ENCODE results near the gene TMEM225B. TPM values are rescaled to one million over a fixed set of nuclear protein-coding genes. Genes with fewer than 3 reads are reported as not detected.
"Not testable (repeated sequence)": the region's sequence is repeated elsewhere in the genome, so short reads cannot be mapped to it uniquely, and the experiment has no call there.

The TMEM225B gene
- total and polyA plus RNA-seq, 5 donors from 2014 or later, result 0.67 to 2.3 (median 1.1) TPM

DNA sequence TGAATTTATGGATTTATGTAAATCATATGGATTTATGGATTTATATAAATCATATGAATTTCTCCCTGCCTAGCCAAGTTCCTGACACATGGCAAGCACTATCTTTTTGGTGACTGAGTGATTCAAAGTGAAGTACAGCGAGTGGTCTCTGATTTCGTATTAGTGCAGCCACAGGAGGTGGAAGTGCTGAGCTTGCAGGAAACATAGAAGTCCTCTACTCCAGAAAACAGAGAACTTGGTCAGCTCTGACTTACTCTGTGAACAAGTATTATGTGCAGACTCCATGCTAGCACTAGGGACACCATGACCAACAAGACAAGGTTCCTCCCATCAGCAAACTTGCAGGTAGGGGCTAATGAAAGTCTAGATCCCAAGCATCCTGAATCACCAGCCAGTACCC, 53.2 kb downstream of the TMEM225B start:
- Mint-ChIP-seq H3K9me3 (peaks cover 0 to 4% (median 0%) of the 10 kb centered on the region in 7 donors), H3K27ac (no peak overlapping the region), H3K27me3 (no peaks in the 10 kb centered on the region), H3K4me1 (peaks cover 8 to 21% (median 15%) of the 10 kb centered on the region in 4 donors), H3K36me3 (peaks cover 34% of the 10 kb centered on the region), H3K4me3 (no peak overlapping the region)
- no peaks in the 10 kb centered on the region for H3K4me1 ChIP-seq (ENCODE audit: control insufficient read depth, insufficient read depth, low read length, poor library complexity, severe bottlenecking)
- ATAC-seq (ENCODE audit: low read depth in 2 of 2) (no peak), DNase-seq (no peak)
- no peak overlapping the region for H3K4me3 ChIP-seq (ENCODE audit: low read depth, low read length)
- H3K36me3 ChIP-seq (ENCODE audit: control insufficient read depth, insufficient read depth, low read length), result peaks cover 4% of the 10 kb centered on the region
- no peaks in the 10 kb centered on the region for H3K9me3 ChIP-seq (ENCODE audit: control insufficient read depth in 2 of 2, low read length in 2 of 2)
- no peaks in the 10 kb centered on the region for H3K27me3 ChIP-seq (ENCODE audit: control insufficient read depth, insufficient read depth, low read length)
- H3K27ac ChIP-seq (ENCODE audit: insufficient read depth, low read length, poor library complexity, severe bottlenecking), result no peak overlapping the region

DNA sequence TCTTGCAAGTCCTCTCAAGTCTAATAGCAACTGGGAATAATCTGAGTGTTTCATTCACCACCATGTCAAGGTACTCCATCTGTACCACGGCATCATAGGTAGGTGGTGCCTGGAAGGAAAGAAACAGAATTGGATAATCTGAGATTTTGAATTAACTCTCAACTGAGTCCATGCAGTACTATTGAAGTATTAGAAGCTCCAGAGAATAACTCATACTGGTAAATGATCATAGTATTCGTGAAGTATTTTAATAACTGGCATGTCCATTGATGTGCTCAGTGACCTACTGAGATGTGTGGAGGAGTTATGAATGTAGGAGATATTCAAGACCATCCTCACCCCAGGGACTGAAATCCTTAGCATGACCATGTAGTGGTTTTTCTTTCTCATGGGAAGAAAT, 54.6 kb downstream of the TMEM225B start:
- no peaks in the 10 kb centered on the region for H3K9me3 ChIP-seq (ENCODE audit: control insufficient read depth in 2 of 2, low read length in 2 of 2)
- Mint-ChIP-seq H3K36me3 (peaks cover 32% of the 10 kb centered on the region), H3K9me3 (peaks cover 0 to 4% (median 0%) of the 10 kb centered on the region in 7 donors), H3K27me3 (no peaks in the 10 kb centered on the region), H3K27ac (peak overlapping the region in 1 of 3 donors; percentile 60), H3K4me3 (no peak overlapping the region), H3K4me1 (peaks cover 8 to 21% (median 16%) of the 10 kb centered on the region in 4 donors)
- H3K27ac ChIP-seq (ENCODE audit: insufficient read depth, low read length, poor library complexity, severe bottlenecking), result no peak overlapping the region
- H3K4me1 ChIP-seq (ENCODE audit: control insufficient read depth, insufficient read depth, low read length, poor library complexity, severe bottlenecking), result no peaks in the 10 kb centered on the region
- DNase-seq, result no peak
- H3K36me3 ChIP-seq (ENCODE audit: control insufficient read depth, insufficient read depth, low read length), result no peaks in the 10 kb centered on the region
- no peak for ATAC-seq (ENCODE audit: low read depth in 2 of 2)
- no peaks in the 10 kb centered on the region for H3K27me3 ChIP-seq (ENCODE audit: control insufficient read depth, insufficient read depth, low read length)
- H3K4me3 ChIP-seq (ENCODE audit: low read depth, low read length), result no peak overlapping the region

DNA sequence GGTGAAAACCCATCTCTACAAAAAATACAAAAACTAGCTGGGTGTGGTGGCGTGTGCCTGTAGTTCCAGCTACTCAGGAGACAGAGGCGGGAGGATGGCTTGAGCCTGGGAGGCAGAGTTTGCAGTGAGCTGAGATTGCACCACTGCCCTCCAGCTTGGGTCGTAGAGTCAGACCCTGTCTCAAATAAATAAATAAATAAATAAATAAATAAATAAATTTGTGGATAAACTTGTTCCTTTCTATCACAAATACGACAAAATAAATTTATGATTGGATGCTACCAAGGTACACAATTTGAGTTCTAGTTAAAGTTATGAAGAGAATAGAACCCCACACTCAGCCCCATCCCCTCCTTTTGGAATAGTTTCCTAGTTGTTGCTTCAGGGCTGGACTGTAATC, 55.2 kb downstream of the TMEM225B start:
- H3K4me3 ChIP-seq (ENCODE audit: low read depth, low read length); ATAC-seq (ENCODE audit: low read depth in 2 of 2); H3K9me3 ChIP-seq (ENCODE audit: control insufficient read depth in 2 of 2, low read length in 2 of 2); DNase-seq; H3K27ac ChIP-seq (ENCODE audit: insufficient read depth, low read length, poor library complexity, severe bottlenecking); H3K27me3 Mint-ChIP-seq; H3K27me3 ChIP-seq (ENCODE audit: control insufficient read depth, insufficient read depth, low read length); H3K36me3 ChIP-seq (ENCODE audit: control insufficient read depth, insufficient read depth, low read length); H3K4me3 Mint-ChIP-seq; H3K4me1 ChIP-seq (ENCODE audit: control insufficient read depth, insufficient read depth, low read length, poor library complexity, severe bottlenecking); H3K27ac Mint-ChIP-seq; H3K9me3 Mint-ChIP-seq: not testable (repeated sequence)
- H3K36me3 Mint-ChIP-seq, result peaks cover 31% of the 10 kb centered on the region
- peaks cover 8 to 21% (median 18%) of the 10 kb centered on the region in 4 donors for H3K4me1 Mint-ChIP-seq

DNA sequence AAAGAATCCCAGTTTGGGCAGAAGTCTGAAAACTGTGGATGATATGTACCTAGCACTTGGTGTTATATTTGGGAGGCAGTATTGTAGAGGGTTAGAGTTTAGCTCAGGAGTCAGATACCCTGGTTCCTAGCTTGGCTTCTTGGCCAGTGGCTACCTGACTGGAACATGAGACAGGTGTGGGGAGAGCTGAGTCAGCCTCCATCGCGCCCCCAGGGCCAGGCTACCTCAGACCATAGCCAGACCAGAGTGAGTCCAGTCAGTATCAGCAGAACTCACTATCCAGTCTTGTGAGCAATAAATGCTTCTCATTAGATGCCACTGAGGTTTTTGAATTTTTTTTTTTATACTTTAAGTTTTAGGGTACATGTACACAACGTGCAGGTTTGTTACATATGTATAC, 55.7 kb downstream of the TMEM225B start:
- peaks cover 0 to 4% (median 0%) of the 10 kb centered on the region in 7 donors for H3K9me3 Mint-ChIP-seq

DNA sequence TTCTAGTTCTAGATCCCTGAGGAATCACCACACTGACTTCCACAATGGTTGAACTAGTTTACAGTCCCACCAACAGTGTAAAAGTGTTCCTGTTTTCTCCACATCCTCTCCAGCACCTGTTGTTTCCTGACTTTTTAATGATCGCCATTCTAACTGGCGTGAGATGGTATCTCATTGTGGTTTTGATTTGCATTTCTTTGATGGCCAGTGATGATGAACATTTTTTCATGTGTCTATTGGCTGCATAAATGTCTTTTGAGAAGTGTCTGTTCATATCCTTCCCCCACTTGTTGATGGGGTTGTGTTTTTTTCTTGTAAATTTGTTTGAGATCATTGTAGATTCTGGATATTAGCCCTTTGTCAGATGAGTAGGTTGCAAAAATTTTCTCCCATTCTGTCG, 56.6 kb downstream of the TMEM225B start:
- H3K27me3 Mint-ChIP-seq; H3K4me3 ChIP-seq (ENCODE audit: low read depth, low read length); H3K36me3 ChIP-seq (ENCODE audit: control insufficient read depth, insufficient read depth, low read length); H3K4me1 ChIP-seq (ENCODE audit: control insufficient read depth, insufficient read depth, low read length, poor library complexity, severe bottlenecking); H3K27ac Mint-ChIP-seq; H3K4me3 Mint-ChIP-seq; H3K9me3 ChIP-seq (ENCODE audit: control insufficient read depth in 2 of 2, low read length in 2 of 2); H3K27me3 ChIP-seq (ENCODE audit: control insufficient read depth, insufficient read depth, low read length); DNase-seq; ATAC-seq (ENCODE audit: low read depth in 2 of 2); H3K27ac ChIP-seq (ENCODE audit: insufficient read depth, low read length, poor library complexity, severe bottlenecking); H3K9me3 Mint-ChIP-seq: not testable (repeated sequence)
- Mint-ChIP-seq H3K36me3 (peaks cover 35% of the 10 kb centered on the region), H3K4me1 (peaks cover 8 to 21% (median 18%) of the 10 kb centered on the region in 4 donors)

More for the DNA sequence above, 55.7 kb downstream of the TMEM225B start:
- no peaks in the 10 kb centered on the region for H3K27me3 ChIP-seq (ENCODE audit: control insufficient read depth, insufficient read depth, low read length)
- H3K36me3 ChIP-seq (ENCODE audit: control insufficient read depth, insufficient read depth, low read length), result no peaks in the 10 kb centered on the region
- Mint-ChIP-seq H3K36me3 (peaks cover 34% of the 10 kb centered on the region), H3K4me3 (peak overlapping the region in 1 of 4 donors; percentile 31), H3K27ac (no peak overlapping the region), H3K27me3 (no peaks in the 10 kb centered on the region), H3K4me1 (peaks cover 8 to 21% (median 18%) of the 10 kb centered on the region in 4 donors)
- H3K4me1 ChIP-seq (ENCODE audit: control insufficient read depth, insufficient read depth, low read length, poor library complexity, severe bottlenecking), result no peaks in the 10 kb centered on the region
- no peak overlapping the region for H3K27ac ChIP-seq (ENCODE audit: insufficient read depth, low read length, poor library complexity, severe bottlenecking)
- ATAC-seq (ENCODE audit: low read depth in 2 of 2) (no peak), DNase-seq (no peak)
- H3K9me3 ChIP-seq (ENCODE audit: control insufficient read depth in 2 of 2, low read length in 2 of 2), result no peaks in the 10 kb centered on the region
- H3K4me3 ChIP-seq (ENCODE audit: low read depth, low read length), result no peak overlapping the region

DNA sequence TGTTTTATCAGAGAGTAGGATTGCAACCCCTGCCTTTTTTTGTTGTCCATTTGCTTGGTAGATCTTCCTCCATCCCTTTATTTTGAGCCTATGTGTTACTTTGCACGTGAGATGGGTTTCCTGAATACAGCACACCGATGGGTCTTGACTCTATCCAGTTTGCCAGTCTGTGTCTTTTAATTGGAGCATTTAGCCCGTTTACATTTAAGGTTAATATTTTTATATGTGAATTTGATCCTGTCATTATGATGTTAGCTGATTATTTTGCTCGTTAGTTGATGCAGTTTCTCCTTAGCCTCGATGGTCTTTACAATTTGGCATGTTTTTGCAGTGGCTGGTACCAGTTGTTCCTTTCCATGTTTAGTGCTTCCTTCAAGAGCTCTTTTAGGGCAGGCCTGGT, 59.8 kb downstream of the TMEM225B start:
- H3K4me1 ChIP-seq (ENCODE audit: control insufficient read depth, insufficient read depth, low read length, poor library complexity, severe bottlenecking); ATAC-seq (ENCODE audit: low read depth in 2 of 2); H3K27me3 Mint-ChIP-seq; H3K9me3 ChIP-seq (ENCODE audit: control insufficient read depth in 2 of 2, low read length in 2 of 2); H3K27ac Mint-ChIP-seq; H3K27me3 ChIP-seq (ENCODE audit: control insufficient read depth, insufficient read depth, low read length); H3K4me3 ChIP-seq (ENCODE audit: low read depth, low read length); H3K27ac ChIP-seq (ENCODE audit: insufficient read depth, low read length, poor library complexity, severe bottlenecking); H3K9me3 Mint-ChIP-seq; H3K36me3 ChIP-seq (ENCODE audit: control insufficient read depth, insufficient read depth, low read length); DNase-seq; H3K4me3 Mint-ChIP-seq: not testable (repeated sequence)
- Mint-ChIP-seq H3K36me3 (peaks cover 36% of the 10 kb centered on the region), H3K4me1 (peaks cover 0 to 13% (median 11%) of the 10 kb centered on the region in 4 donors)

Other genes starting within 250 kb of the TMEM225B start
- 205 TPM for gene ARPC1B, start 223.5 kb upstream of the TMEM225B start, total RNA-seq
- gene ARPC1B, start 223.5 kb upstream of the TMEM225B start, polyA plus RNA-seq, result 100 to 1,000 TPM; 602 to 898 (median 659) TPM
- gene PDAP1, start 189.7 kb upstream of the TMEM225B start, total RNA-seq, result 52.8 TPM
- gene PDAP1, start 189.7 kb upstream of the TMEM225B start, polyA plus RNA-seq, result 10 to 100 TPM; 17.2 to 27.5 (median 19.7) TPM
- gene BUD31, start 189.3 kb upstream of the TMEM225B start, total RNA-seq, result 130 TPM
- gene BUD31, start 189.3 kb upstream of the TMEM225B start, polyA plus RNA-seq, result 100 to 1,000 TPM; 175 to 251 (median 224) TPM
- gene PTCD1, start 159.5 kb upstream of the TMEM225B start, total RNA-seq, result 3.2 TPM
- gene PTCD1, start 159.5 kb upstream of the TMEM225B start, polyA plus RNA-seq, result 1 to 10 TPM in 3 of 4 donors, under 1 TPM in 1; 0.91 to 3.8 (median 3.1) TPM
- 43.7 TPM for gene CPSF4, start 159.3 kb upstream of the TMEM225B start, total RNA-seq
- 10 to 100 TPM; 19.4 to 28.8 (median 23.1) TPM for gene CPSF4, start 159.3 kb upstream of the TMEM225B start, polyA plus RNA-seq
- gene ATP5MF, start 132.1 kb upstream of the TMEM225B start, total RNA-seq, result 117 TPM
- gene ATP5MF, start 132.1 kb upstream of the TMEM225B start, polyA plus RNA-seq, result 100 to 1,000 TPM; 433 to 595 (median 475) TPM
- gene ZNF789, start 125.4 kb upstream of the TMEM225B start, total RNA-seq, result 15.8 TPM
- 1 to 10 TPM; 4.2 to 6.9 (median 6.2) TPM for gene ZNF789, start 125.4 kb upstream of the TMEM225B start, polyA plus RNA-seq
- 224 TPM for gene ZNF394, start 98.0 kb upstream of the TMEM225B start, total RNA-seq
- gene ZNF394, start 98.0 kb upstream of the TMEM225B start, polyA plus RNA-seq, result 10 to 100 TPM; 53.9 to 72.0 (median 69.4) TPM
- gene ZKSCAN5, start 93.6 kb upstream of the TMEM225B start, total RNA-seq, result 5.8 TPM
- 1 to 10 TPM; 2.8 to 5.0 (median 4.2) TPM for gene ZKSCAN5, start 93.6 kb upstream of the TMEM225B start, polyA plus RNA-seq
- 3.1 TPM for gene FAM200A, start 46.2 kb upstream of the TMEM225B start, total RNA-seq
- gene FAM200A, start 46.2 kb upstream of the TMEM225B start, polyA plus RNA-seq, result 10 to 100 TPM in 1 of 4 donors, 1 to 10 TPM in 3; 3.6 to 10.8 (median 5.2) TPM
- gene ZNF655, start 39.6 kb upstream of the TMEM225B start, total RNA-seq, result 148 TPM
- gene ZNF655, start 39.6 kb upstream of the TMEM225B start, polyA plus RNA-seq, result 100 to 1,000 TPM in 1 of 4 donors, 10 to 100 TPM in 3; 89.9 to 121 (median 95.5) TPM
- gene ZSCAN25, start 18.7 kb downstream of the TMEM225B start, total RNA-seq, result 47.3 TPM
- 10 to 100 TPM in 3 of 4 donors, 1 to 10 TPM in 1; 9.9 to 20.4 (median 14.0) TPM for gene ZSCAN25, start 18.7 kb downstream of the TMEM225B start, polyA plus RNA-seq
- gene CYP3A5, start 81.7 kb downstream of the TMEM225B start, total RNA-seq, result not detected
- gene CYP3A5, start 81.7 kb downstream of the TMEM225B start, polyA plus RNA-seq, result under 1 TPM; 0.24 to 0.92 (median 0.74) TPM
- not detected for gene CYP3A7, start 136.9 kb downstream of the TMEM225B start, total RNA-seq
- gene CYP3A7, start 136.9 kb downstream of the TMEM225B start, polyA plus RNA-seq, result not detected
- not detected for gene CYP3A4, start 185.9 kb downstream of the TMEM225B start, total RNA-seq
- not detected for gene CYP3A4, start 185.9 kb downstream of the TMEM225B start, polyA plus RNA-seq
- gene CYP3A43, start 229.7 kb downstream of the TMEM225B start, total RNA-seq, result not detected
- gene CYP3A43, start 229.7 kb downstream of the TMEM225B start, polyA plus RNA-seq, result not detected